ENCODE data around the gene ROS1. TPM values are rescaled to one million over a fixed set of nuclear protein-coding genes. Genes with fewer than 3 reads are reported as not detected.

Gene ROS1
- total RNA-seq, 1 donor from 2014 or later, result 163 TPM

DNA sequence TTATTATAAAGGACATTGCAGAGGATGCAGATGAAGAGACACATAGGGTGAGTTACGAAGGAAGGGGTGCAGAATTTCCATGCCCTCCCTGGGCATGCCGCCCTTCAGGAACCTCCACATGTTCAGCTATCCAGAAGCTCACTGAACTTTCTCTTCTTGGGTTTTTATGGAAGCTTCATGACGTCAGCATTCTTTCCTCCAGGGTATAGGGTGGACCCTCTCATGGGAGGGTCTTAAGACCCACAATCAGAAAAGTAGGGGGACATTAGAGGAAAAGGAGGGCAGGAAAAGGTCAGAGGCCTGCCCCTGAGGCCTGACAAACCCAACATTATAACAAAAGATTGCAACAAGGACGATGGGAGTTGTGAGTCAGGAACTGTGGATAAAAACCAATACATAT lies 42.1 kb upstream of the ROS1 start:
- Histone ChIP-seq H3K36me3 (no peaks in the 10 kb centered on the region), H3K4me3 (no peak overlapping the region), H3K27me3 (no peaks in the 10 kb centered on the region), H3K9me3 (no peaks in the 10 kb centered on the region), H3K4me1 (no peaks in the 10 kb centered on the region), H3K27ac (no peak overlapping the region)
- intact Hi-C loops (cut with DNase I), result no loop called here
- TF ChIP-seq, protein P1, sequence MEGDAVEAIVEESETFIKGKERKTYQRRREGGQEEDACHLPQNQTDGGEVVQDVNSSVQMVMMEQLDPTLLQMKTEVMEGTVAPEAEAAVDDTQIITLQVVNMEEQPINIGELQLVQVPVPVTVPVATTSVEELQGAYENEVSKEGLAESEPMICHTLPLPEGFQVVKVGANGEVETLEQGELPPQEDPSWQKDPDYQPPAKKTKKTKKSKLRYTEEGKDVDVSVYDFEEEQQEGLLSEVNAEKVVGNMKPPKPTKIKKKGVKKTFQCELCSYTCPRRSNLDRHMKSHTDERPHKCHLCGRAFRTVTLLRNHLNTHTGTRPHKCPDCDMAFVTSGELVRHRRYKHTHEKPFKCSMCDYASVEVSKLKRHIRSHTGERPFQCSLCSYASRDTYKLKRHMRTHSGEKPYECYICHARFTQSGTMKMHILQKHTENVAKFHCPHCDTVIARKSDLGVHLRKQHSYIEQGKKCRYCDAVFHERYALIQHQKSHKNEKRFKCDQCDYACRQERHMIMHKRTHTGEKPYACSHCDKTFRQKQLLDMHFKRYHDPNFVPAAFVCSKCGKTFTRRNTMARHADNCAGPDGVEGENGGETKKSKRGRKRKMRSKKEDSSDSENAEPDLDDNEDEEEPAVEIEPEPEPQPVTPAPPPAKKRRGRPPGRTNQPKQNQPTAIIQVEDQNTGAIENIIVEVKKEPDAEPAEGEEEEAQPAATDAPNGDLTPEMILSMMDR (IDR thresholded peaks at IDR 0.05), result no peak
- ATAC-seq (no peak), DNase-seq (no peak)

DNA sequence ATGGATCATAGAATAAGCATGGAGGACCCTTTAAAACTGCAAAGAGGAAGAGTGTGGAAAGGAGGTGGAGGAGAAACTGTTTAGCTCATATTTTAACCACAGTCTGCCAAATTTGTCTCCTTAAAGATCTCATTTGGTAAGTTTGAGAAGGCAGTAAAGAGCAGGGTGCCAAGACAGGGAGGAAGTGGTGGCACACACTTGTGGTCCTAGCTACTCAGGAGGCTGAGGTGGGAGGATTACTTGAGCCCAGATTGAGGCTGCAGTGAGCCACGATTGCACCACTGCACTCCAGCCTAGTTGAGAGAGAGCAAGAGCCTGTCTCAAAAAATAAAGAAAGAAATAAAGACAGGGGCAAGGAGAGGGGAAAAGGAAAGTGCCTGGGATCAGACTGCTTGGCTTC lies 39.9 kb upstream of the ROS1 start:
- Histone ChIP-seq H3K4me3 (no peak overlapping the region), H3K27ac (no peak overlapping the region), H3K36me3 (no peaks in the 10 kb centered on the region), H3K4me1 (no peaks in the 10 kb centered on the region), H3K27me3 (no peaks in the 10 kb centered on the region), H3K9me3 (no peaks in the 10 kb centered on the region)
- ATAC-seq (no peak), DNase-seq (no peak)
- TF ChIP-seq, protein P1 (IDR thresholded peaks at IDR 0.05), result no peak
- intact Hi-C loops (cut with DNase I), result no loop called here

DNA sequence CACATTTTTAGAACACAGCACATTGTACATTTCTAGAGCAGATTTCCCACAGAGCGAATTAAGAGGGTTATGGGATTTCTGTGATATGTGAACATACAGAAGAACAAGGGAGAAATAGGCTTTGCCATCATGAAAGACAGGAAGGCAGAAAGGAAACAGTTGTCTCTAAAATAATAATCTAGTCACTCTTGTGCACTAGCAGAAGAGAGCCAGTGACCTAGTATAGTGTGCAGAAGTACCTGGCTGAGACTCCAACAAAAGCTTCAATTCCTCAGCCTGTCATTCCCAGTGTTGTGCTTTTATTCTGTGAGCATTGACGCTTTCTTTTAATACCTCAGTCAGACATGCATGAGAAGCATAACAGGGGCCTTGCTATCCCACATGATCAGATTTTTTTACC lies 39.0 kb upstream of the ROS1 start:
- no peak for DNase-seq
- H3K4me3 ChIP-seq, result no peak overlapping the region
- no peaks in the 10 kb centered on the region for H3K36me3 ChIP-seq
- no peak for ATAC-seq
- no peaks in the 10 kb centered on the region for H3K27me3 ChIP-seq
- TF ChIP-seq, protein P1 (IDR thresholded peaks at IDR 0.05), result no peak
- no peak overlapping the region for H3K27ac ChIP-seq
- intact Hi-C loops (cut with DNase I), result no loop called here
- H3K9me3 ChIP-seq, result no peaks in the 10 kb centered on the region
- H3K4me1 ChIP-seq, result no peaks in the 10 kb centered on the region

DNA sequence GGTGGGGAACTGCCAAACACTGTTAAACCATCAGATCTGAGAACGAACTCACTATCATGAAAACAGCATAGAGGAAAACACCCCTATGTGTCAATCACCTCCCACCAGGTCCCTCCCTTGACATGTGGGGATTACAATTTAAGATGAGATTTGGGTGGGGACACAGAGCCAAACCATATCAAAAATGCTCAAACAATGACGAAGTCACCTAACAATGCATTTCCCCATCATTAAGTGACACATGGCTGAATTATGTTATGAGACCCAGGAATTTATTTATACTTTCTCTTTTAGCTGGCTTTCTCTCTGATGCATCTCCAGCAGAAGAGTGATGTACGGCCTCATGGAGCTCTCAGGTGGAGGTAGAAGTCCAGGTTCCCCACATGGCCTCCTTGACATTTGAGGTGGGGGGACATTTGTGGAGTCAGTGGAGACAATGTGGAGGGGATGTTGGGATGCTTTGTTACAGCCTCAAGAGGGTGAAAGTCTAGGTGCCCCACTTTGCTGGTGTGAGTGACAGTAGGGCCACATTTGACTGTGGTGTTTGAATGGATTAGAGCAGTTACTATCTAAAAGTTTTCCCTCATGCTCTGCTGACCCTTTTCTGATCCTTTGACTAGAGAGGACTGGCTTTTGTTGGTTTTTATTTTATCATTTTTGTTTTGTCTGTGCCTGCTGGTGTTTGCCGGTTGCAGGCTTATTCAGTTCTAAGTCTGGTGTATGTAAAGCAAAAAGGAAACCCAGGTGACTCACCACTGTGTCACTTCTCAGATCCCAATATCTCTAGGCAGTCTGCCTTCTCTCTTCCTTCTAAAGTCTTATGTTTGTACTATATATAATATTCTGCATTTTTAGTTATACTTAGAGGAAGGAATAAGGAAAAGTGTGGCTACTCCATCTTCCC lies 38.3 kb upstream of the ROS1 start:
- TF ChIP-seq, protein P1 (IDR thresholded peaks at IDR 0.05), result no peak
- ATAC-seq (no peak), DNase-seq (no peak)
- H3K27ac ChIP-seq, result no peak overlapping the region
- H3K36me3 ChIP-seq, result no peaks in the 10 kb centered on the region
- no peaks in the 10 kb centered on the region for H3K4me1 ChIP-seq
- H3K4me3 ChIP-seq, result no peak overlapping the region
- H3K27me3 ChIP-seq, result no peaks in the 10 kb centered on the region
- intact Hi-C loops (cut with DNase I), result no loop called here
- H3K9me3 ChIP-seq, result no peaks in the 10 kb centered on the region

DNA sequence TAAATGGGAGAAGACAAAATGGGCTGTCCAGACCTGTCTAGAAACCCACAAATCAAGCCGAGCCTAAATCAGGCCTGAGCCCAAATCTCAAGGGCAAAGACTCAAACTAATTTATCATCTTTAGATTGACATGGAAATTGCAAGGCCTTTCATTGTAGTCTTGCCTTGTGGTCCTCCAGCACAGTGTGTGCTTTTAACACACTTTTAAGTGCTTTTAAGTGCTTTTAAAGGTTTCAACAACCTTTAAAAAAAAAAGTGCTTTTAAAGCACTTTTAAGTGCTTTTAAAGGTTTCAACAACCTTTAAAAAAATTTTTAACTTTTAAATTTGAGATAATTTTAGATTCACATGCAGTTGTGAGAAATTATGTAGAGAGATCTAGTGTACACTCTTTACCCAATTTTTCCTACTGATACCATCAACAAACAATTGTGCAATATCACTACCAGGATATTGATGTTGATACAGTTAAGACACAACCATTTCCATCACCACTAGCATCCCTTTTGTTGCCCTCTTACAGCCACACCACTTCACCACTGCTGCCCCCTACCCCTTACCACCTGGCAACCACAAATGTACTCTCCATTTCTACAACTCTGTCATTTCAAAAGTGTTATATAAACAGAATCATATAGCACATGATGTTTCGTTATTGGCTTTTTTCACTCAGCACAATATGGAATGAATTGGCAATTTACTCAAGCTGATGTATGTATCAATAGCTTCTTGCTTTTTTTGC lies 33.6 kb upstream of the ROS1 start:
- intact Hi-C loops (cut with DNase I), result no loop called here
- ATAC-seq, result no peak
- TF ChIP-seq, protein P1 (IDR thresholded peaks at IDR 0.05), result no peak

More for the DNA sequence above, 33.6 kb upstream of the ROS1 start:
- no peak overlapping the region for H3K27ac ChIP-seq
- H3K36me3 ChIP-seq, result no peaks in the 10 kb centered on the region
- no peaks in the 10 kb centered on the region for H3K9me3 ChIP-seq
- no peak for DNase-seq
- no peaks in the 10 kb centered on the region for H3K27me3 ChIP-seq
- H3K4me1 ChIP-seq, result no peaks in the 10 kb centered on the region
- no peak overlapping the region for H3K4me3 ChIP-seq
